GM18511 (cell line): ENCODE data around the gene KANSL1.
"Not testable (repeated sequence)": the region's sequence is repeated elsewhere in the genome, so short reads cannot be mapped to it uniquely, and the experiment has no call there.

Source experiments
- ATAC-seq: cut with Tn5 transposase; IDR thresholded peaks from one replicate; pipeline ENCODE4 v1.9.1; 2021; ENCODE audit warnings: mild to moderate bottlenecking, moderate library complexity; ENCODE audit not compliant: unreplicated experiment

The KANSL1 gene

DNA sequence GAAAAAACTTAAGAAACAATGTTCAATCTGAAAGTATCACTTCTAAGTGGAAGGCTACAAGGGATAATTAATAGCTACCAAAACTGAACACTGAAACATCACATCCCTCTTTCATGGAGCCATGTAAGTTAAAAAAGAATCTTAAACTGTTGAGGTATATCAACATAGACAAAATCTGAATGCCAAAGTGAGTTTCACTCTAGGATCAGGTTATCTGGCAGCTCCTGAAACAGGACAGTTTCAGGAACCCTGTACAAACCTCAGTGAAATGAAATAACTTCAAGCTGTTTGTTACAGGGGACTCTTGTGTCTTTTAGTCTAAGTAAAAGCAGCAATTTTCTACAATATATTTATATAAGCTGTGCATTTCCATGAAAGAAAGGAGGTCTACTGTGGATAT lies 73.2 kb downstream of the KANSL1 start:
- no peak for ATAC-seq

DNA sequence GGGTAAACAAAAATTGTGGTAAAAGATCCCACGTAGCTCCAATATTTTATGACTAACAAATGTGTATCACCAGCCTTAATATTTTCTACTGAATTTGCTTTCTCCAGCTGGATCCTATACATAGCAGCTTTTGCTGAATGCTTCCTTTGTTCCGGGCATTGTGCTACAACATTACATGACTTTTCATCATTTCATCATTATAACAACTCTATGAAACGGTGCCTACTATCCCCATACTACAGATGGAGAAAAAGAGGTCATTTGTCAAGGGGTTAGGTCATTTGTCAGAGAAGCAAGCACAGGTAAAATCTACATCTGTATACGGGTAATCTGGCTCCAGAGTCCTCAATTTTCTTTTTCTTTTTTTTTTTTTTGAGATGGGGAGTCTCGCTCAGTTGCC lies 74.3 kb downstream of the KANSL1 start:
- ATAC-seq, result no peak

DNA sequence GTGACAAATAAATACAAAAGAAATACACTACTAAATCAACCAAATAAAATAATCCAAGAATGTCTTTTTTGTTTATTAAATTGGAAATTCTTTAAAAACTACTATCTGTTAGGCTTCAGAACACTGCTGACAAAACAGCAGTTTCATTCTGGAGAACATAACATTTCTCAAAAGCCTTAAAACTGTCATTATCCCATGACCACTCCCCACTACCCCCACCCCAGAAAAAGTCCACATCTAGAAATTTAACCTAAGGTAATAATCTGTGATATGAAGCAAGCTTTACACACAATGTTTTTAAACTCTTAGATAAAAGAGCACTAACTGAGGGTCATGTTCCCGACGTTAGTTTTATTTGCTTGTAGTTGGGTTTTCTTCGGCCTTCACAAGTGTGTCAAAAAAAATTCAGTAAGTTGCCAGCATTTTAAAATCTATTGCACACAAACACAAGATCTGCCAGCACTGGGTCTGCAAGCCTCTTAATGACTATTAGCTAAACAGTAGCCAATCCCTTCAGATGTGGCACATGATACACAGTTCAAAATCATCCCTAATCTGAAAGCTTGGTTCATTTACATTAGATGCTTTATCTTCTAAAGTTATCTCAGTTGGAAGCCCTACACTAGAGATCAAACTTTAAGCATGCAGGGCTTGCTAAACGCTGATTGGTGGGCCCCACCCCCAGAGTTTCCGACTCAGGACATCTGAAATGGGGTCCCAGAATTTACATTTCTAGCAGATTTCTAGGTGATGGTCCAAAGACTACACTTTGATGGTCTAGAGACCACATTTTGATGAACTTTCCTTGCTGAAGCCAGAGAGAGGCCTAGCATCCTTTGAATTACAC lies 75.2 kb downstream of the KANSL1 start:
- ATAC-seq, result no peak

DNA sequence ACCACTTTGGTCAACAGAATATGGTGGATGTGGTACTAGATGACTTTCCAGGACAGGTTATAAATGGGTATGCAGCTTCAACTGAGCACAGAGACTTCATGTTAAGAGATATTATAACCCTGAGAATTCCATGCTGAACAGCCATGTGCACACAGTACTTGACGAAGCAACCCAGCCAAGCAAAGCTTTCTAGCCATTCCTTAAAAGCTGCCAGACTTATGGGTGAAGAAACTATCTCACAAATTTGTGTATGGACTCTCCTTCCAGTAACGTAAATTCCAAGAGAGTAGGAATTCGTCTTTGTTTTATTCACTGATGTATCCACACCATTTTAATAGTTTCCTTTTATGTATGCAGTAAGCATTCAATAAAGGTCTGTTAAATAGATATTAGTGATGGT lies 76.1 kb downstream of the KANSL1 start:
- no peak for ATAC-seq

DNA sequence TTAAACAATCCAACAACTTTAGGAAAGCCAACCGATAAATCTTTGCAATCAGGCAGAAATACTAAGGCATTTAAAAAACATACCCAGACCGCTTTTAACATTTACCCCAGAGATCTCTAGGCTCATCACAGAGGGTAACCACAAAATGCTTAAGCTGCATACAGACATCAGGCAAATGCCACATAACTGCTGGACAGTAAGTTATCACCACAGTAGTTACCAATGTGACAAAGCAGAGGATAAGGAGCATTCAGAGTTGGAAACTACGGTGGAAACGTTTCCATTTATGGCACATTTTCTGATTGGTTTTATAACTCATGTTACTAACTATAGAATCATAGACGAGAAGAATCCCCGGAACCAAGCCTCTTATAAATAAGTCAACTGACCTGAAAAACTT lies 77.5 kb downstream of the KANSL1 start:
- no peak for ATAC-seq

DNA sequence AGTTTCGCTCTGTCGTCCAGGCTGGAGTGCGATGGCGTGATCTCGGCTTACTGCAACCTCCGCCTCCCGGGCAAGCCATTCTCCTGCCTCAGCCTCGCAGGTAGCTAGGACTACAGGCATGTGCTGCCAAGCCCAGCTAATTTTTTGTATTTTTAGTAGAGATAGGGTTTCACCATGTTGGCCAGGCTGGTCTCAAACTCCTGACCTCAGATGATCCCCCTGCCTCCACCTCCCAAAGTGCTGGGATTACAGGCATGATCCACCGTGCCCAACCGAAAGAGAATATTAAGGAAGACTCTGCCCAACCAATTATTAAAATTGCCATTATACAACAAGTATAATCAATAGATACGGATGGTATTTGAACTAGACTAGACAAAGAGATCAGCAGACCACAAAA lies 82.0 kb downstream of the KANSL1 start:
- not testable (repeated sequence) for ATAC-seq

DNA sequence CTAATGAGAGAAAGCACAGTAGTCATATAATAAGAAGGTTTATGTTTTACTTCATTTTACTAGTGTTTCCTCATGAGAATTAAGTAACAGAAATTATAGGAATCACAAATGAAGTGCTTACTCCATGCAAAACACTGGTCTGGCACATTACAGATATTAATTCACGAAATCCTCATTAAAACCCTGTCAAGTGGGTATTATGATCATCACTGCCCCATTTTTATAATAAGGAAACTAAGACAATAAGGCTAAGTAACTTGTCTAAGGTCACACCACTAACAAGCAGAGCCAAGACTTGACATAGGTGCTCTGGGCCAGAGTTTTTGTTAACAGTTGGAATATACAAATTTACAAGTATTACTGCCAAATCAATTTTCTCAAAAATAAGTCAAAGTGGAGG lies 83.0 kb downstream of the KANSL1 start:
- no peak for ATAC-seq

DNA sequence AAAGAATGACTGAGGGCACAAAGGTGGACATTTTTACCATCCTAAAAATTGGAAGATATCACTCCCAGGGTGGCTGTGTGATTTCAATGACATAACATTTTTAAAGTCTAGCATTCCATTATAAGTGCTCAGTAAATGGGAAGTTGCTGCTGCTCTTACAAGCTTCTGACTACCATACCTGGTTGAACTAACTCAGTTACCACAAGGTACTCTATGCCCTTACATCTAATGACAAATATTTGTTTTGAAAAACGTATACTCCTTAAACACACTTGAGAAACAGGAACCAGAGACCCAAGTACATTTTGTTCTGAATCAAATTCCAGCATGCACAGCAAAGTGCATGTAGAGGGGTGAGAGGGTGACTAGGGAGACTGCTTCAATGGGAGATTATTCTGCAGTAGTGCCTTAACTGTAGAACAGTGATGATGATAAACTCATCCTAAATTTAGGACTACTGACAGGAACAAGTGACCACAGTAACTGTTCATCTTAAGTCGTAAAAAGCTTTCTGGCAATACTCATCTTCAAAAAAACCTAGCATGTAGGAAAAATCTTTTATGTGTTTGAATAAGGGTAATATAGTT lies 83.5 kb downstream of the KANSL1 start:
- ATAC-seq, result no peak

DNA sequence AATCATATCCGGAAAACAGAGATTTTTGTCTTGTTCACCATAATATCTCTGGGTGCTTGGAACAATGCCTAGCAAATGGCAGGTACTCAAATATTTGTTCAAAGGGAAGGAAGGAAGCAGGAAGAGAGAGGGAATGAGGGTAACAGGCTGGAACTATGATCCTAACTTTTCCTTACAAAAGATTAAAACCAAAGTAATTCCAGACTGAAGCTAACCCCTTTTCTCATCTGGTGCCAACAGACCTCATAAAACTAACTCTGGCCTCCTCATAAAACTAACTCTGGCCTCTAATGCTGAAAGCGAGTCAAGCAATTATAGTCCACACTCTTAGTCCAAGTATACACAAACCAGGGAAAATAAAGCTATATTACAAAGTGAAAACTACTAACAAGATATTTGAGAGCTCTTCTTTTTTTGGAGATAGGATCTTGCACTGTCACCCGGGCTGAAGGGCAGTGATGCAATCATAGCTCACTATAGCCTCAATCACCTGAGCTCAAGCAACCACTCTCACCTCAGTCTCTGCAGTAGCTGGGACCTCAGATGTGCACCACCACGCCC lies 84.6 kb downstream of the KANSL1 start:
- ATAC-seq, result no peak

DNA sequence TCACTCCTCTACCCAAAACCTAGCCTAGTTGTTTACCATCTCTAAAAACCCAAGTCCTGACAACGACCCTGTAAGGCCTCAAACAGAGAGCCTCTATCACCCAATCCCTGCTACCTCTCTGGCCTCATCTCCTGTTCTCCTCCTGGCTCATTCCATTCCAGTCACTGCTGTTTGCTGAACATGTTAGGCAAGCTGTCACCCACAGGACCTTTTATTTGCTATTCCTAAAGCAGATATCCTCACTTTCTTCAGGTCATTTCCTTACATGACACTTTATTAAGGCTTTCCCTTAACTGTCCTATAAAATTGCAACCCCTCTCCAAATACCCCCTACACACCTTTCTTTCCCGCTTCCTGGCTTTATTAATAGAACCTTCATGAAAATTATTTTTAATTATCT lies 85.1 kb downstream of the KANSL1 start:
- no peak for ATAC-seq

DNA sequence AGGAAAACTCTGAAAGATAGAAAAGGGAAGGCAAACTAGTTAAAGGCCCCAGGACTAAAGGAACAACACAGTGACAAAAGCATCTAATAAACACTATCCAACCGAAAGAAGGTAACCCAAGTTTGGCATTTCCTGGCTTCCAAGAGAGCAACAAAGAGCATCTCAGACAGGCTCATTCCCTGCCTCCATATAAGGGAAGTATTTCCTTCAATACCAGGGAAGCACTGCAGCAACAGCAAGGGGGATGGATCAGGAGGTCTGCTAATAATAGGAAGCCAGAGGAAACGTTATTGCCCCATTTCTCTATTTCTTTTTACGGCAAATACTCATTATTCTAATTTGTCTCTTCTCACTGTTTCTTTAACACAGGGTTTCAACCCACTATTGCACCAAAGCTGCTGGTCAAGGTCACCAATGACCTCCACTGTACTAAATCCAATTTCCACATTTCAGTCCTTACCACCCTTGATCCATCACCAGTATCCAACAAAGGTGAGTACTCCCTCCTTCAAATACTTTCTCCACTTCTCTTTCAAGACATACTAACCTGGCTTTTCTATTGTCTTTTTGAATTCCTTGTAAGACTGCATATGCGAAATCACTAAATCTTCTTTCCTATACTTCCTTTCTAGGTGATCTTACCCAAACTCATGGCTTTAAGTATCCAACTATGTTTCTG lies 86.1 kb downstream of the KANSL1 start:
- no peak for ATAC-seq

DNA sequence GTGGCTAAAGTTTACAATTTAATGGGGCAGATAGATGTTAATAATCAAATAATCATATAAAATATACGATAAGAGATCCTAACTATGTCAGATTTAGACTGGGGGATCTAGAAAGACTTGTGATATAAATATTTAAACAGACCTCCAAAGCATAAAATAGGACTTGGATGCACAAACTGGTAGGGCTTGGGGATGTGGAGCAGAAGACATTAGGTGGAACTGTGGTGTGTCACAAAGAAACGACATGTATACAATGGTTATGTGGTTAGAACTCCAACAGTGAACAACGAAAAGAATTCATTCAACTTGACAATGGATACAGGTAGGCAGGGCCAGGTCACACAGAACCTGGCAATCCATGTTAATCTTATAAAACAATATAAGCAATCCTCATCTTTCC lies 90.4 kb downstream of the KANSL1 start:
- ATAC-seq, result not testable (repeated sequence)

DNA sequence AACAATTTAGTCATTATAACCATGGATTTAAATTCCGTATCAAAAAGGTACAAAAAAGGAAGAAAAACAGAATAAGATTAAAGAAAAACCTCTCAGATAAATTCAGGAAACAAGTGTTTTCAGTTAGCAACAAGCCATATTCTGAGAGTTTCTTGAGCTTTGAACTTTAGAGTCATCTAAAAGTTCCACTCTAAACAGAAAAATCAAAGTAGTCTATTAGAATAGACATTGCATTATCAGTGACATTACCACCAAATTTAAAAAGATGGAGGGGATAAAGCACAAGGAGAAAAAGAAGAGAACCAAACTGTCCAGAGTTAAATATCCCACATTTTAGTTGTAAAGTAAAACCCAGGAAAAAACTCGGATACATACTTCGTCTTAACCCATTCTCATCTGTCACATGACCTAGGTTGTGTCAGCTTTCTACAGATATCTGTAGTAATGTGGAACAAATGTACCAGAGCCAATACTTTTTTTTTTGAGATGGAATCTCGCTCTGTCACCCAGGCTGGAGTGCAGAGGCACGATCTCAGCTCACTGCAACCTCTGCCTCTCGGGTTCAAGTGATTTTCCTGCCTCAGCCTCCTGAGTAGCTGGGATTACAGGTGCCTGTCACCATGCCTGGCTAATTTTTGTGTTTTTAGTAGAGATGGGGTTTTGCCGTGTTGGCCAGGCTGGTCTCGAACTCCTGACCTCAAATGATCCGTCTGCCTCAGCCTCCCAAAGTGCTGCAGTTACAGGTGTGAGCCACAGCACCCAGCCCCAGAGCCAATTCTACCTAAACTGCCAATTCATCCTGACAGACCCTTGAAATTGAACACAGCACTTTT lies 91.2 kb downstream of the KANSL1 start:
- not testable (repeated sequence) for ATAC-seq

DNA sequence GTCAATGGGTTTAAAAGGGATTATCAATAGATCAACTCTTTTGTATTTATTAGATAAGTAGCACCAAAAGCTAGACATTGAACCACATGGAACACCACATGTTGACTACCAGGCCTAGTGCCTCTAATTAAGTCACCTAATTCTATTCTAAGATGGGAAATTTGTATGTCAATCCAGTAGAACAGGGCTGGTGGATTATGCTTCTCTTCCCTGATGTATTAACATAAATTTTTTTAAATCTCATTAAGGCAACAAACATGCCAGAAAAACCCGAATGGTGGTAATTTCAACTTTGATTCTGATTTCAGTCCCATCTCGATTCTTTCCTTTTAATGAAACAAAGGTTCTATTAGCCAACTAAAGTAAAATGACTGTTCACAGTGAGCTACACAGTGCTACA lies 92.6 kb downstream of the KANSL1 start:
- ATAC-seq, result no peak

DNA sequence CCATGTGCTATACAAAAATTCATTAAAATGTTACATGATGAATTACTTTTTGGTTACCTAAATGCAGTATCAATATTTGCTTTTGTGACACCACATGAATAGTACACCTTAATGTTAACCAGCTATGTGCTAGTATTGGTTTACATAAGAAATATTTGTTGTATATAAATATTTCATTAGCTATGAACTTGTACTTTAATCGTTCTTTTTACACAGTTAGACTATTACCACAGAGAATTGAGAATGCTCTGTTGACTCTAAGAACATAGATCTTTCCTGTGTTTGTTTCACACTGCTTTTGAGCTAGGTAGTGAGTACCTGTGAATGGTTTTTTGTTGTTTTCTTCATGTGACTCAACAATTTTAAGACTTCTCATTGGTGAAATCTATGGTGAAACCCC lies 93.4 kb downstream of the KANSL1 start:
- no peak for ATAC-seq

DNA sequence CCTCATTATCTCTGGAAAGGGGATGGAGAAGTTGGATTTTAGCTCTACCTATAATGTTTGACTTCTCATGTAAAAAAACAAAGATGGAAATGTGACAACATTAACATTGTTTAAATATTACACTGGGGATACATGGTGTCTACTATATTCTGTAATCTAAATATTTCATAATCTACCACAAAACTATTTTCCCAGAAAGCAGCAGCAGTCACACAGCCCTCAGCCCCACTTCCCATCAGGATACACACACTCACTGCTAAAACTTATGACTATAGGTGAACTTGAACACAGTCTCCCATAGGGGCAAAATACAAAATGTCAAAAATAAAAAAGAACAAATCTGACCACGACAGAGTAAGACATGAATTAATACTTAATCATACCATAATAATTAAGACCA lies 95.7 kb downstream of the KANSL1 start:
- ATAC-seq, result no peak

DNA sequence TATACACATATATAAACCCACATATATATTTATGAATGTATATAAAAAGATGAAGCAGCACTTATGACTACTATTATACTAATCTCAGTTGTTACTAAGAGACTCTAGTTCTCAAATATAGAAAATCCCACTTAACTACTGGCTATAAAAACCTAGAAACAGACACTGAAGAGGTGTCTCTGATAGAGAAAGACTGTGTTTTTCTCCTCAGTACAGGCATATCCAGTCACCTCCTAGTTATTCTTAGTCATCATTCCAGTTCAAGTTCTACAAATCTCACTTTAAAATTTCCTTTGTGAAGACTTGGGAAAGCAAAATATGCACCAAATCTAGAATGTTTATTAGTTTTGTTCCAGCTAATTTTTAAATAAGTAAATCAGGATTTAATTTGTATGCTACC lies 100.2 kb downstream of the KANSL1 start:
- no peak for ATAC-seq

DNA sequence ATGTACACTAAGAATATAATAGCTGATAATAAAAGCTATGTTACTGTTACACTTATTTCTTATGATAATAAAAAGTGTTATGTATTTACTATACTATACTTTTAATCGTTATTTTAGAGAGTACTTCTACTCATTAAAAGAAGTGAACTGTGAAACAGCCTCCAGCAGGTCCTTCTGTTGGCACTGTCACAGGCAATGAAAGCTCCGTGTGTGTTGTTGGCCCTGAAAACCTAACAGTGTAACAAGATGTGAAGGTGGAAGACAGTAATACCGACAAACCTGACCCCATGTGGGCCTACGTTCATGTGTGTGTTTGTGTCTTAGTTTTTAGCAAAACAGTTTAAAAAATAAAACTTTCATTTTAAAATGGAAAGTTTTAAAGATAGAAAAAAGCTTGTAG lies 102.4 kb downstream of the KANSL1 start:
- ATAC-seq, result no peak

DNA sequence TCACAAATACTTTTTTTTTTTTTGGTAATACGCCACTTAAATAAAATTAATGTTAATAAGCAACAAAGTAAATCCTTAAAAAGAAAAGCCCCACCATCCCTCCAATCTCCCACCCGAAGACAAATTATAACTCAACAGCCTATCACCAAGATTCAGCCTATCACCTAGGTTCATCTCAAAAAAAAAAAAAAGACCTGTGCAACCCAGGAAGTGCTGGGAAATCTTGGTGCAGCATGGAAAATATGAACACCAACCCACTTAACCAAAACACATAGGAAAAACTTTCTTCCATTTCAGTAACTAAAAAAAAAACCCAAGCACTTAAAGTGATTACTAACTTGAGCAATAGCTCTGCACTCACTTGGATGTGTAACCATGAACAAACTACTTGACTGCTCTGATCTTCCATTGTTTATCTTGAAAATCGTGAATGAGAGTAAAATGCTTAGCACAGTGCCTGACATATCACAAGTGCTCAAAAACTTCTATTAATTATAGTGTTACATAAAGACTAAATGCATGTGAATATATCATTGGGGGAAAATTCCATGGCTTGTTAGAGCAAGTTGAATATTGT lies 103.8 kb downstream of the KANSL1 start:
- no peak for ATAC-seq

DNA sequence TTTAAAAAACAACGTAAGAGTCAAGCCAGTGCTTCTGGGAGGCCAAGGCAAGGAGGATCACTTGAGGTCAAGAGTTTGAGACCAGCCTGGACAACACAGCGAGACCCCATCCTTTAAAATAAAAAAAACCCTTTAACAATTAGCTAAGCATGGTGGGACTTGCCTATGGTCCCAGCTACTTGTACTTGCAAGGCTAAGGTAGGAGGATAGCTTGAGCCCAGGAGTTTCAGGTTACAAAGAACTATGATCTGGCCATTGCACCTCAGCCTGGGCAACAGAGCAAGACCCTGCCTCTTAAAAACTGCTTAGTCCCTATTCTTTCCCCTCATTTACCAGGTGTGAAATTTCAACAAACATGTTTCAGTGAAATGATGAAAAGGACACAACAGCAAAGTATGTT lies 104.6 kb downstream of the KANSL1 start:
- ATAC-seq, result no peak

DNA sequence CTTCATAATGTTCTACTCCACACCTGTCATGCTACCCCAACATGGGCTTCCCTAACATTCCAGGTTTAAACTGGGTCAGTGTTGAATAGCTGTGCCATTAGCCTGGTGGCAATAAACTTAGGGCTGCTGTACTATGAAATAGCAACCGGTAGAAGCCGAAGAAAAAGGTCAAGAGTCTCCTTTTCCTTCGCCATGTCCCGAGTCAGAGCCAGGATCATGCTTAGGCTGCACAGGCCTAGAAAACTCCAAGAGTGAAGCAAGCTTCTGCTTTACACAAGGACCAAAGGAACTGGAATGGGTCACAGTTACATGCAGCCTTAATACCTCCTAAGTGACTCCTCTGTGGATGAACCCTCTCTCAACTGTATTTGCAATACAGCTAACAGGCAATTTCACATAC lies 105.4 kb downstream of the KANSL1 start:
- ATAC-seq, result not testable (repeated sequence)
